Stimulated activated CD4-positive, alpha-beta T cell treated with anti-CD3 and anti-CD28 coated beads, Interleukin-12 subunit alpha, Interleukin-12 subunit beta, amount 100 ng/mL, for 4 hours (primary cell): ENCODE results near the gene DNAH14.

Source experiments
- DNase-seq: peaks from one replicate; pipeline ENCODE4 v3.0.0-alpha.2; 2020

DNAH14 gene

DNA sequence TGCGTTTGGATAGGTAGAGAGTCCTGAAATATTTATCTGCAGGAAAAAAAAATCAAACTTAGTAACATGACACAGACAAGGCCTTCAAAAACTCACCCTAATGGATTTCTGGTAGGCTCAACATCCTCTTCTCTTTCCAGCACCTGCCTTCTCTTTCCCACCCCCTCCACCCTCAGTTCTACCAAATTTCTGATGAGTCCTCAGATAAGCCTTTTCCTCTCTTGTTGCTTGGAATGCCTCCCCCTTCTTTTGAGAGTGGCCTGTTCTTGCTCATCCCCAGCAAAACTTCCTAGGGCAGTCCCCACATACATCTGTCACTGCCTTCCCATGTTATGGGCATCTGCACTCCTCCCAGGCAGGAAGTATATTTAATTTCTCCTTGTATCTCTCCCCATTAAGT lies 506.0 kb downstream of the DNAH14 start:
- DNase-seq, result no peak

DNA sequence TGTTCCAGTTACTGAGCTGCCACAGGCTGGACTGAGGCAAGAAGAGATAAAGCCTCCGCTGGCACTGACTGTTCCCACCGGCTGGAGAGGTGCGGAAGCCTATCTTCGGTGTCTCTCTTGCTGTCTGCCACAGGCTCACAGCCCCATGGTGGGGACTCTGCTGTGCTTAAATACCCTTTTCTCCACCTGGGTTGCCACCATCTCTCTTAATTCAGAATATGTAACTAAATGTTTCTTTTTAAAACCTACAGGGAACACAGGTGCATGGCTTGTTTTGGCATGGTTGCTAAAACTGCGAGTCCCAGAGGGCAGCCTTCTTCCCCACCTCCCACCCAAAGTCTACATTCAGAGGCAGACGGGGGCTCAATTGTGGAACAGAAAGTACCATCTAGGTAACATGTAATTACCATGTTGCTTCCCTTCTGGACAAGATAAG lies 506.5 kb downstream of the DNAH14 start:
- no peak for DNase-seq

DNA sequence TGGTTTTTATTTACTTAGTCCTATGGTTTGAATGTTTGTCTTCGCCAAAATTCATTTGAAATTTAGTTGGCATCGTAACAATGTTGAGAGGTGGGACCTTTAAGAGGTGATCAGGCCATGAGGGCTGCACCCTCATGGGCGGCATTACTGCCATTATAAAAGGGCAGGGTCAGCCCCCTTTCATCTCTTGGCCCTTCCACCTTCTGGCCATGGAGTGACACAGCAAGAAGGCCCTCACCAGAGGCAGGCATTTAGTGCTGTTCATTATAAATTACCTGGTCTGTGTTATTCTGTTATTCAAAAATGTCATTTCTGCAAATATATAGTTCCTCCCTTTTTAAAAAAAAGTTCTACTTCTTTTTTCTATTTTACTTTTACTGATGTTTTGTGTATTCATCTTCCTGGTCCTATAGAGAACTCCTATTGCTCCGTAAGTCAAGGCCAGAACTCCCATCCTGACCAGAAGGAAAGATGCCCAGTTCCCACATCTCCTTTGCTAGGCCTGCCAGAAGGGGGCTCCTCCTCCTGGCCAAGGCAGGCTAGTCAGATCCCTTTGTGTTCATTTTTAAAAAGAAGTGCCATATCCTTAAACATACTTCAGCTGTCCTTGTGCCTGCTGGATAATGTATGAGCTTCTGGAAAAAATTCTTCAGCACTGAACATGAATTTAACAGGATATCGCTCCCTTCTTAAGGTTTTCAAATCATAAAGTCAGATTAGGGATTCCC lies 508.4 kb downstream of the DNAH14 start:
- no peak for DNase-seq

DNA sequence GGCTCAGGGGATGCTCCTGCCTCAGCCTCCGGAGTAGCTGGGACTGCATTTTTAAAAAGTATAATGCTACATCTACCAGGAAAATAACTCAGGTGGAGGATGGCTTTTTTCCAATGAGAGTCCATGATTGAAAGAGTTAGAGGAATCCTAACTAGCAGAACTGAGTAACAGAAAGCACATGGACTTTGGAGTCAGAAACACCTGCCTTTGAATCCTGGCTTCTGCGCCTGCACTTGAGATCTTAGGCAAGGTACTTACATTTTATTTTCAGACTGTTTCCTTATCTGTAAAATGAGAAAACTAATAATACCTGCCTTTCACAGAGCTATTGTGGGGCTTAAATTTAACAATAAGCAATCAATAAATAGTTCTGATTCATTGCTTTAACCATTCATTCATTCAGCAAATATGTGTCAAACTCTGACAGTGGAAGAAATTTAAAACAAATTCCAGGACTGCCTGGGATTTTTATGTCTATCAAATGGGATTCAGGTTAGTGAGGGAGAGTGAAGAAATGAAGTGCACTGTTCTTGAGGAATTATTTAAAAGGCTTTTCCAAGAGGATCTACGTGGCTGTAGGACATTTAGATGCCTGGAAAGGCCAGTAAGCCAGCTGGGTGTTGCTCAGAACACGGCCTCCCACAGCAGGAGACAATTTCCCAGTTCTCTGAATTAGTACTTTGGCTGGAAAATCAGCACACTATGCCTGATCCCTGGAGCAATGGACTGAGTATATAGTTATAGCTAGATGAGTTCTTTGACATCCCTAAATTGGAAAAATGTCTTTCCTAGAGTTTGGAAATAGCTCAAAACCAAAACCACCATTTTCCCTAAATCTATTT lies 511.1 kb downstream of the DNAH14 start:
- DNase-seq, result no peak

DNA sequence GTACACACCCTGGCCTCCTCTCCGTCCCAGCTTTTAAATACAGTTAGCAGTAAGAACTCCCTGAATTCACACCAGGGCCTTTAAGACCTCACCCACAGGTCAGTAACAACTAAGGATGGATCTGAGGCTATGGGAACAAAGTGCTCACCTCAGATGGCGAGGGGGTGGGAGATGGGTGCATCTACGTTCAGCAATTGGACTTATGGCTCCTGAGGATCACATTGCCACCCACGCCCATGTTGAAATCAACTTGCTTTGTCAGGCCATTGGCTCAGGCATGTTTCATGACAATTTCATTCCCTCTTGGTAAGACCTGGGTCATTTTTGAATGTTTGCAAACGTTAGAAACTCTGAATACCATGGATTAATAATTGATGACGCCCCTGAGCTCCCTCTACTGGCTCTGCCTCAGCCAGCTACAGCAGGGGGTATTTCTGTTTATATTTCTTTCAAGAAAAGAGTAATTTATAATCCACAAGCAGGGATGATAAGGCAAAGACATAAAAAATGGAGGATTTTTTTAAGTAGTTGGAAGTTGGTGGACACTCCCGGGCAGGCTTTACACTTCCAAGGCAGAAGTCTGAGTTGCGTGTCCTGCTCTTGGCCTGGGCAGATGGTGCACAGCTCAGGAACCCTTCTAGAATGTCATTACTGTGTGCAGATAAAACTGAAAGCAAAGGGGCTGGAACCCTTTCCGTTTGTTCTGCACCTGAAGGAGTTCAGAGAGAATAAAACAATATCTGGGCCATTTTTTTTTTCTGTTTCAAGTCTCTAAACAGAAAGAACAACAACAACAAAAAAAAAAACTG lies 512.0 kb downstream of the DNAH14 start:
- no peak for DNase-seq

DNA sequence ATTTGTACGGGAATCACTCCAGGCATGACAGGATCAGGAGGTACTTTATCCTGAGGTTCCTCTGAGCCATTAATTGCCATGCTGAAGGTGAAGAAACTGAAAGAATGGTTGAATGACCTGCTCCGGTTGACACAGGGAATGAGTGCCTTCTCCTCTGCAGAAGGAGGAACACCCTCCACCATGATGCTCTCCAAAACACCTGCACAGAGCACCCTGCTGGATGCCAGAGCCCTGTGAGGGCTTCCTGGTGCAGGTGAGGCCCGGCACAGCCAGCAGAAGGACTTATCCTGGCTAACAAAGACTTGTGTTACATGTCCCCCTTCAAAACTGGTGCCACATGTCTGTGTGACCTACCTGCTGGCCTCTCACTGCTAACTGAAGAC lies 512.6 kb downstream of the DNAH14 start:
- DNase-seq, result no peak

DNA sequence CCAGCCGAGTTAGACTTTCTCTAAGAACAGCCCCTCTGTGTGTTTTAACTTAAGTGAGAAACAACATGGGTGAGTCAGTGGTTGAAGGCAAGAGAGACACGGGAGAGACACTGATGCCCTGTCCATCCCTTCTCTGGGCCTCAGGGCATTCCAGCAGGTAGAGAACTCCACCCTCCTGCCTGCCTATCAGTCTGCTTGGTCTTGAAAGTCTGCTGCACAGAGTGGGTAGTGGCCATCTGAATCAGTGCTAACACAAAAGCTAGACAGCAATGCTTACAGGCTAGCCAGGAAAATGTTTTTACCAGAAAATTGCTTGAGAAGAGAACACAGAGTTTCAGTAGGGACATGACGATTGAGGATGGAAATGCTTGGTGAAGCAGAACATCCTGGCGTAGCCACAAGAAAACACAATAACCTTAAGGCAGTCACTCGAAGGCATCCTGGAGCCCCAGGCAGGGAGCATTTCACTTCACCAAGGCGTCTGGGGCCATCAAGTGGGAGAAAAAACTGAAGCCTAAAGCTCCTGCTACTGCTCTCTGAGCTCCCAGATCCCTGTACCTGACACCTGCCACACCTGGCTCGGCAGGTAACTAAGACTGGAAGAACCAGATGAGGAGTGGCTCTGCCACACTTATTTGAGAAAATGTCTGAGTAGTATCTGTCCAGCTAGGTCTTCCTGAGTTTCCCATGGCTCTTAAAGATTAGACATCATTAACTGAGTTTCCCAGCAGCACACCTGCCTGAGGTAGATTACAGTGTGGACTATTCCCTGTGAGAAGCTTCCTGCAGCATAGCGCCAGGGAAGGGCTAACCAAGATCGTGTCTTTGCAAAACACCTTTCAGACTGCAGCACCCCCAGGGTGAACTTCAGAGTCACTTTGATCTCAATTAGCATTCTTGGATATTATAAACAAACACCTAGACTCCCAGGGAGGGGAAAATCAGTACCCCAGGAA lies 516.4 kb downstream of the DNAH14 start:
- no peak for DNase-seq

DNA sequence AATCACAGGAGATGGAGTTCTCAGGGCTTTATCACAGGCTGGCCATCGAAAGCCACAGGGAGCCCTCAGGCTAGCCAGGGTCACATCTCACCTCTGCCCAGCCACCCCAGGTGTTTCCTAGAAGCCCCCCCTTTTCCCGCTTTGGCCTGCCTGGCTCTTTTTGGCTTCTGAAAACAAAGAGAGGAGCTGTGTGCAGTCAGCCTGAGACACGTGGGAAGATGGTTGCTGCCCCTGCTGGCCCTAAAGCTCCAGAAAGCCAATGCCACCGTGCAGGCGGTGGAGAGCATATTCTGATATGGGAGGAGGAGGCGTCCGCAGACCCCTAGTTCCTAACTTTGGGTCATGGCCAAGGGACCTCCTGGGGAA lies 517.1 kb downstream of the DNAH14 start:
- DNase-seq, result no peak

DNA sequence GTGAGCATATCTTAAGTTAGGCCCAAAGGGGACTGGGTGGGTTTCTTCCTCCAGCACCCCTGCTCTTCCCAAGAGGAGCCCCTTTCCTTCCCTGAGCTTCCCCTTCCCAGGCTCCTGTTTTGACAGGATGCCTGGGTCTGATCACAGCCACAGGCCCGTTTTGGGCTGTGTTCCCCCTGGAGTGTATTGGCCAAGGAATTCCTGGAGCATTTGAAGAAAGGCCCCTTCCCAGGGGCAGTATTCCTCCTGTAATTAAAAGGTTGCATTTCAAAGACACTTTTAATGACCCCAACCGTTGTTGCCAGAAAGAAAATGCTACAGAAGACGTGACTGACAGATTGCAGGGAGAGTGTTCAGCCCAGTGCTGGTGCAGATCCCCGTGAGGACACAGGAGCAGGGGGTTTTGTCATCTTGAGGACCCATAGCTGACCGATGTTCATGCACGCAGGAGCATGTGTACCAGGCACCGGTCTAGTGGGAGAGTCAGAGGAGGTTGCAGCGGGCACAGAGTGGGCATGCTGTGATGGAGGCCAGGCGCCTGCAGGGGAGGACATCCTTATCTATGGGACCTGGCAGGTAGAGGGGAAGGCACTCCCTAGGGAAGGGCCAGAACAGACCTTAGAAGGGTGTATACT lies 517.6 kb downstream of the DNAH14 start:
- DNase-seq, result no peak

DNA sequence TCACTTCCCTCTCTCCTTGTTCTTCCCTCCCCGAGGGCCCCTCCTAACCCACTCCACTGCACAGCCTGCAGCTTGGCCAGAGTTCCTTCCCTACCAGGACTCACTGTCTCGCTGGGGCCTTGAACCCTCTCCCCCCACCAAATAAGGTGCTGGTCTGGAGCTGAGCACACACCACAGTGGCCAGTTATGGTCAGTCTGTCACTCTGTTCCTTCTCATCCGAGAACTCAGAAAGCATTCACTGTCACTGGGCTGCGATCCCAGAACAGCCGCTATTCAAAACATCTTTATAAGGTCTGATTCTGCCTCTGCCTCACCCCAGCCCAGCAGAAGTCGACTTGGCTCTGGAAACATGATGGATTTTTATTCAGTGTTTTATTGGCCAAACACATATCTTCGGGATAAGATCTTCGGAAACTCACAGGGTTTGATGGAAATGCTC lies 518.2 kb downstream of the DNAH14 start:
- no peak for DNase-seq

DNA sequence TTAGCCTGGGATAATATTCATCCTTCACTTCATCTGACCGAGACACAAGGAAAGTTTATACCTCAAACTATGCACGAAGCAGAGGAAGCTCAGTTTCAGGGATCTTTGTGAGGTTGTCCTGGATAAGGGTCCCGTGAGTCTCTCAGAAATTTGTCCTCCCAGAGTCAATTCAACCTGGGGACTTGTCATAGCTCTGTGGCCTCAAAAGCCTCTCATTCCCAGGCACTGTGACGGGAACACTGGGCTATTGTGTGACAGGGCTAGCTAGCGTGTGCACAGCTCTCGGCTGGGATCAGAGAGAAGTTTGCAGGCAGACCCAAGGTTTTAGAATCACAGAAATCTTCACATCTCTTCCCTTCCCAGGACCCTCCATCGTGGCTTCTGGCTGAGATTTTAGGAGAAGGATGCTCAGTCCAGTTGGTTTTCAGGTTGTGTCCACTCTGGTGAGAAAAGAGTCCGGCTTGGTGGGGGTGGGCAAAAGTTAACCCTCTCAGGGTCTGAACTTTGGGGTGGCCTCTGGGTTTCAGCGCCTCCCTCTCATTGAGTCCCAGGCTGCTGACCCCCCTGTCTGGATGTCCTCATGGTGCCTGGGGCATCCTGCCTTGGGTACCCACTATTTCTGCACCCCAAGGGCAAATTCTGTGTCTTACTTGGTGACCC lies 518.8 kb downstream of the DNAH14 start:
- DNase-seq, result no peak
